K562 (cell line): ENCODE measurements around the gene CBX4. TPM values are rescaled to one million over a fixed set of nuclear protein-coding genes. Genes with fewer than 3 reads are reported as not detected.

Source experiments
- ATAC-seq: fragments of 200-7000 bp; cut with Tn5 transposase; 3 replicates; pipeline ENCODE4 v1.9.1; 2020; ENCODE audit warnings: moderate library complexity
- BruUV-seq: library from RNA; stranded (reverse); fragments of 400-500 nt; replicated peaks from 2 replicates; lab custom pipeline; 2021; lab: Mats Ljungman, UMichigan
- CTCF ChIA-PET: fragments of 300-600 bp; formaldehyde crosslinking; extraction: SDS; loops from one replicate; lab custom pipeline; 2021; ENCODE audit warnings: low intra/inter-chr PET ratio; lab: Yijun Ruan, JAX
- POLR2A ChIA-PET: fragments of 300-600, 350-650 bp; sonication (Branson Sonifier 250); formaldehyde crosslinking; extraction: SDS; loops from one replicate; lab custom pipeline; 2021; ENCODE audit warnings: antibody characterized with exemption, inconsistent platforms; lab: Yijun Ruan, JAX
- DNase-seq, 4 experiments: peaks; one replicate each; pipeline versions ENCODE4 v3.0.0 to v3.0.0-alpha.2; 2011 to 2018; ENCODE audit warnings: low spot score in 3 of 4, mixed read lengths in 3 of 4; ENCODE audit errors: extremely low read depth in 1 of 4
- FAIRE-seq: peaks from 2 replicates; lab custom pipeline; 2011; peaks lifted over from hg19 to GRCh38; lab: Jason Lieb, UNC
- H2AFZ ChIP-seq: 2 replicates; pipeline ENCODE4 v1.6.0; 2011; ENCODE audit warnings: low read depth, low read length, control low read depth, inconsistent platforms
- H3K27ac ChIP-seq: fragments of 200-600 bp; 3 replicates; pipeline ENCODE4 v1.8.0; 2011; ENCODE audit warnings: low read depth, mild to moderate bottlenecking, control low read depth, inconsistent platforms, low read length, moderate library complexity, mixed read lengths; ENCODE audit errors: extremely low read depth
- H3K27me3 ChIP-seq, 2 experiments: fragments of 300-600 bp in 1 of 2; 2 replicates in 1 of 2; 3 replicates in 1 of 2; pipeline versions ENCODE4 v1.6.0 to v1.8.0; 2011; ENCODE audit warnings: inconsistent platforms in 2 of 2, low read length in 2 of 2, mild to moderate bottlenecking in 1 of 2, mixed read lengths in 1 of 2, moderate library complexity in 1 of 2; ENCODE audit not compliant: control insufficient read depth in 2 of 2, insufficient read depth in 2 of 2
- H3K36me3 ChIP-seq: fragments of 300-600 bp; 3 replicates; pipeline ENCODE4 v1.8.0; 2011; ENCODE audit warnings: mild to moderate bottlenecking, low read length, inconsistent platforms; ENCODE audit not compliant: control insufficient read depth, insufficient read depth
- H3K4me1 ChIP-seq, 2 experiments: fragments of 200-600 bp in 1 of 2; replicated peaks in 1 of 2; 2 replicates in 1 of 2; 3 replicates in 1 of 2; pipeline versions ENCODE4 v1.5.1 to v1.8.0; 2011; ENCODE audit warnings: inconsistent platforms in 2 of 2, low read length in 2 of 2, mild to moderate bottlenecking in 1 of 2, mixed read lengths in 1 of 2, moderate library complexity in 1 of 2; ENCODE audit not compliant: control insufficient read depth in 2 of 2, insufficient read depth in 2 of 2
- H3K4me2 ChIP-seq: 2 replicates; pipeline ENCODE4 v1.6.1; 2011; ENCODE audit warnings: low read length, control low read depth, inconsistent platforms, mixed read lengths; ENCODE audit not compliant: insufficient read depth
- H3K4me3 ChIP-seq: fragments of 200-600 bp; sonication (generic), shearing (Covaris generic); 2 replicates; pipeline ENCODE4 v1.5.1; 2016; ENCODE audit warnings: control low read depth, inconsistent platforms
- H3K79me2 ChIP-seq: fragments of 200-600 bp; 3 replicates; pipeline ENCODE4 v1.8.0; 2011; ENCODE audit warnings: low read length, inconsistent platforms; ENCODE audit not compliant: control insufficient read depth, insufficient read depth
- H3K9ac ChIP-seq, 2 experiments: 2 replicates each; pipeline versions ENCODE4 v1.6.0 to v1.6.1; 2011; ENCODE audit warnings: low read depth in 2 of 2, low read length in 2 of 2, control low read depth in 1 of 2, inconsistent platforms in 1 of 2, mild to moderate bottlenecking in 1 of 2, mixed read lengths in 1 of 2; ENCODE audit not compliant: insufficient read depth in 1 of 2
- H3K9me1 ChIP-seq: one replicate; pipeline ENCODE4 v1.6.0; 2011; ENCODE audit warnings: inconsistent platforms, mild to moderate bottlenecking, low read length, moderate library complexity; ENCODE audit not compliant: control insufficient read depth, insufficient read depth
- H3K9me3 ChIP-seq: replicated peaks from 2 replicates; pipeline ENCODE4 v1.5.1; 2011; ENCODE audit warnings: low read depth, low read length, inconsistent platforms; ENCODE audit not compliant: control insufficient read depth, insufficient read depth
- H4K20me1 ChIP-seq: replicated peaks from 2 replicates; pipeline ENCODE4 v1.6.1; 2011; ENCODE audit warnings: low read length, inconsistent platforms, mixed read lengths; ENCODE audit not compliant: control insufficient read depth, insufficient read depth
- CEBPB ChIP-seq: fragments of 450-650 bp; IDR thresholded peaks from 2 replicates; pipeline ENCODE4 v1.6.1; 2016; ENCODE audit warnings: missing genetic modification characterization, missing compliant biosample characterization
- HDAC2 ChIP-seq: fragments of 450-650 bp; IDR thresholded peaks from 2 replicates; pipeline ENCODE4 v1.6.1; 2016; ENCODE audit warnings: mild to moderate bottlenecking
- MCM5 ChIP-seq: fragments of 450-650 bp; IDR thresholded peaks from 2 replicates; pipeline ENCODE4 v1.6.1; 2016; ENCODE audit warnings: low read depth
- POLR2A ChIP-seq: fragments of 450-650 bp; conservative IDR thresholded peaks from 2 replicates; pipeline ENCODE4 v1.6.1; 2016
- RFX1 ChIP-seq: fragments of 450-650 bp; IDR thresholded peaks from 2 replicates; pipeline ENCODE4 v1.6.1; 2016; ENCODE audit warnings: mild to moderate bottlenecking, moderate library complexity
- ZNF124 ChIP-seq: sonication (generic); formaldehyde crosslinking; IDR thresholded peaks from 2 replicates; pipeline ENCODE4 v1.8.1; 2022; ENCODE audit warnings: missing genetic modification reagents
- ZNF239 ChIP-seq: fragments of 250-450 bp; sonication (Bioruptor Pico); IDR thresholded peaks from 2 replicates; pipeline ENCODE4 v1.4.0; 2020; ENCODE audit warnings: mild to moderate bottlenecking
- WGBS: fragments of 100-300 bp; shearing (Covaris generic); methylation state at CpG from one replicate; pipeline ENCODE4 v1.1.6; 2016; ENCODE audit warnings: low coverage, mixed read lengths; ENCODE audit not compliant: insufficient coverage; ENCODE audit errors: missing lambda C conversion rate; 5-methylcytosine and 5-hydroxymethylcytosine counted together
- in situ Hi-C: fragments of 300-500 bp; cut with MboI; formaldehyde crosslinking; loops from 4 replicates; pipeline ENCODE4 v1.15.0; 2018; ENCODE audit warnings: inconsistent platforms, mixed read lengths
- intact Hi-C: fragments of 100-400 bp; cut with micrococcal nuclease; formaldehyde crosslinking; loops from 2 replicates; pipeline ENCODE4 v1.14.2; 2022
- polyA plus RNA-seq, 8 experiments: library from polyadenylated mRNA; depleted of rRNA in 4 of 8; stranded (reverse) in 5 of 8; unstranded in 3 of 8; fragments of >200 nt; fragmentation: Nextera tagmentation in 2 of 8; fragmentation: Illumina TruSeq in 1 of 8; extraction: Ambion mirVana in 2 of 8; extraction: Trizol in 1 of 8; gene quantifications; 2 replicates each; pipeline versions ENCODE4 v1.2.1 to v1.2.3, GENCODE V29; 2011 to 2014; ENCODE audit warnings: inconsistent platforms in 1 of 8, missing spikeins in 1 of 8
- total RNA-seq, 7 experiments: library from RNA; depleted of rRNA in 6 of 7; stranded (reverse); fragments of >200 nt in 6 of 7; fragmentation: Illumina TruSeq in 2 of 7; extraction: Trizol in 2 of 7; gene quantifications; 2 replicates each; pipeline versions ENCODE4 v1.2.1 to v1.2.3, GENCODE V29; 2011 to 2021; ENCODE audit warnings: low replicate concordance in 1 of 7
- TF ChIP-seq, protein P1 (sequence below): sonication (generic); formaldehyde crosslinking; IDR thresholded peaks from 2 replicates; pipeline ENCODE4 v1.8.0; 2022; ENCODE audit warnings: mild to moderate bottlenecking, missing genetic modification reagents, borderline replicate concordance
- TF ChIP-seq, protein P2 (sequence below): sonication (generic); formaldehyde crosslinking; IDR thresholded peaks from 2 replicates; pipeline ENCODE4 v1.9.0; 2022; ENCODE audit warnings: mild to moderate bottlenecking, missing genetic modification reagents
- TF ChIP-seq, protein P3 (sequence below): fragments of 450-650 bp; formaldehyde crosslinking; conservative IDR thresholded peaks from 2 replicates; pipeline ENCODE4 v1.4.0; 2022; ENCODE audit warnings: mild to moderate bottlenecking, missing genetic modification characterization

Gene CBX4
- total and polyA plus RNA-seq, 9 of the 15 experiments (the other 6 are each of a cell fraction or from before 2014, with no cell fraction given): 0.98 to 50.5 (median 10.0) TPM

DNA sequence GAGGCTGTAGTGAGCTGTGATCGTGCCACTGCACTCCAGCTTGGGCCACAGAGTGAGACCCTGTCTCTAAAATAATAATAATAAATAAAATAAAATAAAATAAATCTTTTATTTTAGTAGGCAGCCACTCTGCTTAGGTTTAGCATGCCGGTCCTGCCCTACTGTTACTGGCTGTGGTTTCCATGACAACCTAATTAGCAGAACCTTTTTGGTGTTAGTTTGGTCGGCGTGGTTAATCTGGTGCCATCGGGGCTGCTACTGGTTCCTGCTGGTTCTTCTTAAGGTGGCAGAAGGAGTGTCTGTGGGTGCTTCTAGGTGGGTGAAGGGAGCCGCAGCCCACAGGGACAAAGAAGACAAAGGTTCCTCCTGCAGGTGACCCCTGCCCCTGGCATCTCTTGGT is 37.8 kb upstream of the CBX4 start:
- POLR2A ChIA-PET: interaction anchor here (0.6 kb wide), 1 partner anchor 106 kb away, joined by 3 read pairs; no protein-coding TSS in a partner anchor
- no peak for TF ChIP-seq MCM5
- TF ChIP-seq POLR2A: no peak
- peak; percentile 75 for TF ChIP-seq RFX1
- H3K27ac ChIP-seq: no peak overlapping the region
- H3K36me3 ChIP-seq: no peaks in the 10 kb centered on the region
- H3K9me1 ChIP-seq: no peaks in the 10 kb centered on the region
- peaks cover 18 to 28% of the 10 kb centered on the region in 2 experiments for H3K27me3 ChIP-seq
- no TSS peak for BruUV-seq
- CTCF ChIA-PET: no interaction called here
- in situ Hi-C loops (no loop called here), intact Hi-C loops (no loop called here)
- H3K9me3 ChIP-seq: no peaks in the 10 kb centered on the region
- DNase-seq (no peak), FAIRE-seq (no peak), ATAC-seq (no peak)
- no peak overlapping the region for H3K4me2 ChIP-seq
- no peaks in the 10 kb centered on the region for H3K79me2 ChIP-seq
- WGBS: 12% methylated on average over 6 of the region's 6 CpGs
- H3K9ac ChIP-seq: no peak overlapping the region
- H3K4me3 ChIP-seq: no peak overlapping the region
- H2AFZ ChIP-seq: no peak overlapping the region
- H3K4me1 ChIP-seq: no peaks in the 10 kb centered on the region; a peak in 1 of 5 replicates
- H4K20me1 ChIP-seq: no peaks in the 10 kb centered on the region

DNA sequence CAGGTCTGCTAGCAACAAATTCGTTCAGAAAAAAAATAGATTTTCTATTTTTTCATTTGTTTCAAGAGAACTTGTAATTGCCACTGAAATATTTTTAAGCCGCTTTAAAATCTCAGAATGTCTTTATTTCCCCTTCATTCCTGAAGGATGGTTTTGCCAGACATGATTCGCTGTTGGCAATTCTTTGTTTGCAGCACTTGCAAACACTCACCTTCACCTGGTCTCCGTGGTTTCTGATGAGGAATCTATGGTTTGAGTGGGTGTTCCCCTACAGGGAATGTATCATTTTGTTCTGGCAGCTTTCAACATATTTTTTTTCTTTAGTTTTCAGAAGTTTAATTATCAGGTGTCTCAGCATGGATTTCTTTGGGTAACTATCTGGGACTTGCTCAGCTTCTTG is 36.3 kb upstream of the CBX4 start:
- WGBS: 22% methylated on average over 4 of the region's 4 CpGs
- Histone ChIP-seq H3K36me3 (no peaks in the 10 kb centered on the region), H3K4me2 (no peak overlapping the region), H3K79me2 (no peaks in the 10 kb centered on the region), H3K27me3 (peaks cover 14 to 30% of the 10 kb centered on the region in 2 experiments; a peak in 4 of 5 replicates), H3K9ac (no peak overlapping the region), H3K9me1 (no peaks in the 10 kb centered on the region), H3K27ac (no peak overlapping the region), H3K4me3 (no peak overlapping the region), H3K4me1 (peaks cover 0 to 2% of the 10 kb centered on the region in 2 experiments; a peak in 1 of 5 replicates), H2AFZ (no peak overlapping the region), H3K9me3 (no peaks in the 10 kb centered on the region), H4K20me1 (no peaks in the 10 kb centered on the region)
- POLR2A ChIA-PET: interaction anchor here (0.6 kb wide), 1 partner anchor 35 kb away, joined by 4 read pairs; no protein-coding TSS in a partner anchor
- in situ Hi-C loops (no loop called here), intact Hi-C loops (no loop called here)
- no TSS peak for BruUV-seq
- ATAC-seq (no peak), DNase-seq (no peak), FAIRE-seq (no peak)
- CTCF ChIA-PET: no interaction called here
- TF ChIP-seq ZNF124 (CRISPR knock-in tag) (no peak), HDAC2 (no peak), ZNF239 (CRISPR knock-in tag) (no peak), CEBPB (tag) (no peak)
- TF ChIP-seq, protein P1, sequence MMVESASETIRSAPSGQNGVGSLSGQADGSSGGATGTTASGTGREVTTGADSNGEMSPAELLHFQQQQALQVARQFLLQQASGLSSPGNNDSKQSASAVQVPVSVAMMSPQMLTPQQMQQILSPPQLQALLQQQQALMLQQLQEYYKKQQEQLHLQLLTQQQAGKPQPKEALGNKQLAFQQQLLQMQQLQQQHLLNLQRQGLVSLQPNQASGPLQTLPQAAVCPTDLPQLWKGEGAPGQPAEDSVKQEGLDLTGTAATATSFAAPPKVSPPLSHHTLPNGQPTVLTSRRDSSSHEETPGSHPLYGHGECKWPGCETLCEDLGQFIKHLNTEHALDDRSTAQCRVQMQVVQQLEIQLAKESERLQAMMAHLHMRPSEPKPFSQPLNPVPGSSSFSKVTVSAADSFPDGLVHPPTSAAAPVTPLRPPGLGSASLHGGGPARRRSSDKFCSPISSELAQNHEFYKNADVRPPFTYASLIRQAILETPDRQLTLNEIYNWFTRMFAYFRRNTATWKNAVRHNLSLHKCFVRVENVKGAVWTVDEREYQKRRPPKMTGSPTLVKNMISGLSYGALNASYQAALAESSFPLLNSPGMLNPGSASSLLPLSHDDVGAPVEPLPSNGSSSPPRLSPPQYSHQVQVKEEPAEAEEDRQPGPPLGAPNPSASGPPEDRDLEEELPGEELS (CRISPR knock-in tag): no peak
- TF ChIP-seq, protein P2, sequence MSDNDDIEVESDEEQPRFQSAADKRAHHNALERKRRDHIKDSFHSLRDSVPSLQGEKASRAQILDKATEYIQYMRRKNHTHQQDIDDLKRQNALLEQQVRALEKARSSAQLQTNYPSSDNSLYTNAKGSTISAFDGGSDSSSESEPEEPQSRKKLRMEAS: no peak
- TF ChIP-seq, protein P3, sequence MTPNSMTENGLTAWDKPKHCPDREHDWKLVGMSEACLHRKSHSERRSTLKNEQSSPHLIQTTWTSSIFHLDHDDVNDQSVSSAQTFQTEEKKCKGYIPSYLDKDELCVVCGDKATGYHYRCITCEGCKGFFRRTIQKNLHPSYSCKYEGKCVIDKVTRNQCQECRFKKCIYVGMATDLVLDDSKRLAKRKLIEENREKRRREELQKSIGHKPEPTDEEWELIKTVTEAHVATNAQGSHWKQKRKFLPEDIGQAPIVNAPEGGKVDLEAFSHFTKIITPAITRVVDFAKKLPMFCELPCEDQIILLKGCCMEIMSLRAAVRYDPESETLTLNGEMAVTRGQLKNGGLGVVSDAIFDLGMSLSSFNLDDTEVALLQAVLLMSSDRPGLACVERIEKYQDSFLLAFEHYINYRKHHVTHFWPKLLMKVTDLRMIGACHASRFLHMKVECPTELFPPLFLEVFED (CRISPR knock-in tag): no peak
